ENCODE results near the gene FHL1.

DNA sequence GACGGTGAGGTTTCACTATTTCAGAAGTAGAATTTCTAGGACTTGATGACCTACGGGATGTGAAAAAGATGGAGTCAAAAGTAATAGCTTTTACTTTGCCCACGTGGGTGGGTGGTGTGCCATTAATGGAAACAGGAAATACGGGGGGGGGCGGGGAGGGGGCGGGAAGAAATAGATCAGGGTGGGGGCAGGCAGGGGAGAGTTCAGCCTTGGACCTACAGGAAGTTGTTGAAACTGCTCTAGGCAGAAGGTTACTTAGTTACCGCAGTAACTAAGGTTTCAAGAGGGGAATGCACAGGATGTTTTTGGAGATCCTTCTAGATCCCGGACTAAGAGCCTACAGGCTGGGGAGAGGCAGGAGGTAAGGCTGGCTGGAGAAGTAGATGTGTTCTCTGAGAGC is 3.6 kb upstream of the FHL1 start:
- TF ChIP-seq POLR2AphosphoS5 (IDR thresholded peaks at IDR 0.05): no peak
- TF ChIP-seq, protein P1, sequence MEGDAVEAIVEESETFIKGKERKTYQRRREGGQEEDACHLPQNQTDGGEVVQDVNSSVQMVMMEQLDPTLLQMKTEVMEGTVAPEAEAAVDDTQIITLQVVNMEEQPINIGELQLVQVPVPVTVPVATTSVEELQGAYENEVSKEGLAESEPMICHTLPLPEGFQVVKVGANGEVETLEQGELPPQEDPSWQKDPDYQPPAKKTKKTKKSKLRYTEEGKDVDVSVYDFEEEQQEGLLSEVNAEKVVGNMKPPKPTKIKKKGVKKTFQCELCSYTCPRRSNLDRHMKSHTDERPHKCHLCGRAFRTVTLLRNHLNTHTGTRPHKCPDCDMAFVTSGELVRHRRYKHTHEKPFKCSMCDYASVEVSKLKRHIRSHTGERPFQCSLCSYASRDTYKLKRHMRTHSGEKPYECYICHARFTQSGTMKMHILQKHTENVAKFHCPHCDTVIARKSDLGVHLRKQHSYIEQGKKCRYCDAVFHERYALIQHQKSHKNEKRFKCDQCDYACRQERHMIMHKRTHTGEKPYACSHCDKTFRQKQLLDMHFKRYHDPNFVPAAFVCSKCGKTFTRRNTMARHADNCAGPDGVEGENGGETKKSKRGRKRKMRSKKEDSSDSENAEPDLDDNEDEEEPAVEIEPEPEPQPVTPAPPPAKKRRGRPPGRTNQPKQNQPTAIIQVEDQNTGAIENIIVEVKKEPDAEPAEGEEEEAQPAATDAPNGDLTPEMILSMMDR (IDR thresholded peaks at IDR 0.05): no peak

Measured in sigmoid colon (tissue), 4 donors.